GM12891 (cell line): ENCODE results near the gene C10orf90.

Experiments used
- POLR2A ChIP-seq: IDR thresholded peaks from 2 replicates; pipeline ENCODE4 v1.6.1; 2011; ENCODE audit warnings: low read depth, low read length, control low read depth
- POLR2AphosphoS5 ChIP-seq: IDR thresholded peaks from 2 replicates; pipeline ENCODE4 v1.6.1; 2011; ENCODE audit warnings: low read depth, low read length, control low read depth
- POU2F2 ChIP-seq: IDR thresholded peaks from 2 replicates; pipeline ENCODE4 v1.6.1; 2011; ENCODE audit warnings: low read depth, mild to moderate bottlenecking, control low read depth, low read length, moderate library complexity
- SPI1 ChIP-seq: IDR thresholded peaks from 2 replicates; pipeline ENCODE4 v1.6.1; 2011; ENCODE audit warnings: low read depth, low read length, control low read depth
- TAF1 ChIP-seq: IDR thresholded peaks from 2 replicates; pipeline ENCODE4 v1.6.1; 2011; ENCODE audit warnings: low read depth, low read length, control low read depth

DNA sequence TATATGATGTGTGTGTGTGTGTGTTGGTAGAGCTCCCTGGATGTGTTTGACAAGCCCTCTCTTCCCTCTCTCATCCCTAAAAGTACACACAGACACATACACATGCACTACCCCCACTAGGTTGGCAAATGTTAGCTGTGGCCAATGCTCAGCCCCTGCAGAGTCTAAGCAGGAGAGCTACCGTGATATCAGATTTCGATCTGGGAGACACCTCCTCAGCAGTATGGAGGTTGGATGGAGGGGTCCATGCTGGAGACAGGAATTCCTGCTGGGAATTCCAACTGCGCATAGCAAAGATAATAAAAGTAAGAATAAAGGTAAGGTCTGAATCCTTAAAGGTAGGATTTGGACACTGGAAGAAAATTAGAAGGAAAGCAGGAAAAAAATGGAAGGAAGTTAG is 85.7 kb downstream of the C10orf90 start:
- TF ChIP-seq POLR2AphosphoS5 (no peak), POLR2A (no peak), SPI1 (no peak), TAF1 (no peak), POU2F2 (no peak)
